ENCODE data around the gene MED26. TPM values are rescaled to one million over a fixed set of nuclear protein-coding genes. Genes with fewer than 3 reads are reported as not detected.
"Not testable (repeated sequence)": the region's sequence is repeated elsewhere in the genome, so short reads cannot be mapped to it uniquely, and the experiment has no call there.

Gene MED26
- total RNA-seq, 6 experiments from 2014 or later: 7.9 to 9.9 (median 8.8) TPM

DNA sequence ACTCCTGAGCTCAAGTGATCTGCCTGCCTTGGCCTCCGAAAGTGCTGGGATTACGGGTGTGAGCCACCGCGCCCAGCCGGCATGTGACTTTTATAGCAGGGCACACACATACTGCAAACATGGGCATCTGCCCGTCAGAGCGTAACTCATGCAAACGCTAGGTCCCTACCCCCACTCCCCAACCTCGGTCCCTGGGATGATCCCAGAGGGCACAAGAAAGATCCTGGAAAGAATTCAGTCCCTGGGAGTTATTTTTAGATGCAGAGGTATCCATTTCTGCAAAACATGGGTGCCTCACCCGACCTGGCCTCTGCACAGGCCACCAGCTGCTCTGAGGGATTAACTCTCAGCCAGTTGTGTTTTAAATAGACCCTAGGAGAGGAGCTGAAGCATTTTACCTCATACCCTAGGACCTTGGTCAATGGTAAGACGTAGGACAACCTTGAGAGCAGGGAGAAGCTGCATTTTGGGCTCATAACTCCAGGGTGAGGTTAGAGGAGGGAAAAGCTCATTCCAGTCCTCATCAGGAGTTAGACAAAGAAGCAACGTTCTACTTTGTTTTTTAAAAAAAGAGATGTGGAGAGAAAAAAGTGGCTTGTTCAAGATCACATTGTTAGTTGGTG is 43.8 kb upstream of the MED26 start:
- Mint-ChIP-seq H3K27ac (no peak overlapping the region), H3K9me3 (no peaks in the 10 kb centered on the region), H3K4me1 (ENCODE audit: low read depth) (no peaks in the 10 kb centered on the region), H3K4me3 (no peak overlapping the region), H3K36me3 (ENCODE audit: low read depth) (no peaks in the 10 kb centered on the region), H3K27me3 (ENCODE audit: insufficient read depth) (peaks cover 3% of the 10 kb centered on the region)
- TF ChIP-seq, protein P1, sequence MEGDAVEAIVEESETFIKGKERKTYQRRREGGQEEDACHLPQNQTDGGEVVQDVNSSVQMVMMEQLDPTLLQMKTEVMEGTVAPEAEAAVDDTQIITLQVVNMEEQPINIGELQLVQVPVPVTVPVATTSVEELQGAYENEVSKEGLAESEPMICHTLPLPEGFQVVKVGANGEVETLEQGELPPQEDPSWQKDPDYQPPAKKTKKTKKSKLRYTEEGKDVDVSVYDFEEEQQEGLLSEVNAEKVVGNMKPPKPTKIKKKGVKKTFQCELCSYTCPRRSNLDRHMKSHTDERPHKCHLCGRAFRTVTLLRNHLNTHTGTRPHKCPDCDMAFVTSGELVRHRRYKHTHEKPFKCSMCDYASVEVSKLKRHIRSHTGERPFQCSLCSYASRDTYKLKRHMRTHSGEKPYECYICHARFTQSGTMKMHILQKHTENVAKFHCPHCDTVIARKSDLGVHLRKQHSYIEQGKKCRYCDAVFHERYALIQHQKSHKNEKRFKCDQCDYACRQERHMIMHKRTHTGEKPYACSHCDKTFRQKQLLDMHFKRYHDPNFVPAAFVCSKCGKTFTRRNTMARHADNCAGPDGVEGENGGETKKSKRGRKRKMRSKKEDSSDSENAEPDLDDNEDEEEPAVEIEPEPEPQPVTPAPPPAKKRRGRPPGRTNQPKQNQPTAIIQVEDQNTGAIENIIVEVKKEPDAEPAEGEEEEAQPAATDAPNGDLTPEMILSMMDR (IDR thresholded peaks at IDR 0.05): no peak
- no peak for DNase-seq

DNA sequence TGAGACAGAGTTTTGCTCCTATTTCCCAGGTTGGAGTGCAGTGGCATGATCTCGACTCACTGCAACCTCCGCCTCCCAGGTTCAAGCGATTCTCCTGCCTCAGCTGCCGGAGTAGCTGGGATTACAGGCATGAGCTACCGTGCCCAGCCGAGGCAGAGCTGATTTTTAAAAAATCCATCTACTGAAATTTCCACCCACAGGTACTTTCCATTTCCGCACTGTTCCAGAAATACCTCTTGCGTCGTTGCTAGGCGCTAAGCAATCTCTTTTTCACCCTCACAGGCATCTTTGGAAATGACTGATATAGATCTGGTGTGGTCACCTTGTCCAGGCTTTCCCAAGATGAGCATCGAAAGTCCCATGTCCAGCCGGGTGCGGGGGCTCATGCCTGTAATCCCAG is 42.3 kb upstream of the MED26 start:
- no peaks in the 10 kb centered on the region for H3K9me3 Mint-ChIP-seq
- H3K36me3 Mint-ChIP-seq (ENCODE audit: low read depth): no peaks in the 10 kb centered on the region
- no peaks in the 10 kb centered on the region for H3K4me1 Mint-ChIP-seq (ENCODE audit: low read depth)
- no peak for DNase-seq
- TF ChIP-seq, protein P1 (IDR thresholded peaks at IDR 0.05): no peak
- no peak overlapping the region for H3K27ac Mint-ChIP-seq
- peaks cover 9% of the 10 kb centered on the region for H3K27me3 Mint-ChIP-seq (ENCODE audit: insufficient read depth)
- no peak overlapping the region for H3K4me3 Mint-ChIP-seq

DNA sequence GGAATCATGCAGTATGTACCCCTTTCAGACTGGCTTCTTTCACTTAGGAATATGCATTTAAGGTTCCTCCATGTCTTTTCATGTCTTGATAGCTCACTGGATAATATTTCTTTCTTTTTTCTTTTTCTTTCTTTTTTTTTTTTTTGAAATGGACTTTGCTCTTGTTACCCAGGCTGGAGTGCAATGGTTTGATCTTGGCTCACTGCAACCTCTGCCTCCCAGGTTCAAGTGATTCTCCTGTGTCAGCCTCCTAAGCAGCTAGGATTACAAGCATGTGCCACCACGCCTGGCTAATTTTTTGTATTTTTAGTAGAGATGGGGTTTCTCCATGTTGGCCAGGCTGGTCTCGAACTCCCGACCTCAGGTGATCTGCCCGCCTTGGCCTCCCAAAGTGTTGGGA is 40.7 kb upstream of the MED26 start:
- H3K27me3 Mint-ChIP-seq (ENCODE audit: insufficient read depth): peaks cover 11% of the 10 kb centered on the region
- not testable (repeated sequence) for H3K27ac Mint-ChIP-seq; H3K4me1 Mint-ChIP-seq (ENCODE audit: low read depth); H3K9me3 Mint-ChIP-seq; DNase-seq; H3K4me3 Mint-ChIP-seq; H3K36me3 Mint-ChIP-seq (ENCODE audit: low read depth)

DNA sequence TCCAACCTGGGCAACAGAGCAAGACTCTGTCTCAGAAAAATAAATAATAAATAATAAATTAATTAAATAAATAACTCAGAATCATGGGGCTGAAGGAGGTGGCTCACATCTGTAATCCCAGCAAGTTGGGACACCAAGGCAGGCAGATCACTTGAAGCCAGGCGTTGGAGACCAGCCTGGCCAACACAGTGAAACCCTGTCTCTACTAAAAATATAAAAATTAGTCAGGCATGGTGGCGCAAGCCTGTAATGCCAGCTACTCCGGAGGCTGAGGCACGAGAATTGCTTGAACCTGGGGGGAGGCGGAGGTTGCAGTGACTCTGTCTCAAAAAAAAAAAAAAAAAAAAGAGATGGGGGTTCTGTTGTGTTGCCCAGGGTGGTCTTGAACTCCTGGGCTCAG is 40.2 kb upstream of the MED26 start:
- peaks cover 12% of the 10 kb centered on the region for H3K27me3 Mint-ChIP-seq (ENCODE audit: insufficient read depth)
- H3K4me1 Mint-ChIP-seq (ENCODE audit: low read depth): no peaks in the 10 kb centered on the region
- TF ChIP-seq, protein P1 (IDR thresholded peaks at IDR 0.05): no peak
- no peak overlapping the region for H3K4me3 Mint-ChIP-seq
- no peak for DNase-seq
- H3K9me3 Mint-ChIP-seq: no peaks in the 10 kb centered on the region
- no peaks in the 10 kb centered on the region for H3K36me3 Mint-ChIP-seq (ENCODE audit: low read depth)
- H3K27ac Mint-ChIP-seq: no peak overlapping the region

DNA sequence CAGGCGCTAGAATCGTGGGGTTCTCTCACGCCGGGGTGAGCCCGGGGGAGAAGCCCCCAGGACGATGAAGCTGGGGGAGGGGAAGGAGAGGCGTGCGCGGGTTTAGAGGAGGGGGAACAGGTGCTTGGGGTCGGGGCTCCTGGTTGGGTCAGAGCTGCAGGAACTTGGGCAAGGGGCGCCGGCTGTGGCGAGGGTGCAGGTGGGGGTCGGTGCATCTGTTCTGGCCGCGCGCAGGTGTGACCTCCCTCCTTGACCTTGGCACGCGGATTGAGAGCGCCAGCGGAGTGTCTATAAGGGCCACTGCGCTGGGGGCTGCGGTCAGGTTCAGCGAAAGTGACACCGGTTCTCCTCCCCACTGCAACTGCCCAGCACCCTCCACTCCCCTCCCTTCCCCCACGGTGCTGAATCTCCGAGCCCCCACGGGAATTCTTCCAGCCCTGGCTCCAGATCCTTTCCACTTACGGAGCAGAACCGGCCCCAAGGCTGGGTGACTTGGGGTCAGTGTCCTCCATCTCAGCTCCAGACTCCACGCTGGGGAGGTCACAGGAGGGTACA is 33.6 kb upstream of the MED26 start:
- no peak for DNase-seq
- Mint-ChIP-seq H3K36me3 (ENCODE audit: low read depth) (peaks cover 14% of the 10 kb centered on the region), H3K27me3 (ENCODE audit: insufficient read depth) (peaks cover 14% of the 10 kb centered on the region), H3K9me3 (no peaks in the 10 kb centered on the region), H3K4me3 (peak overlapping the region; percentile 76), H3K27ac (peak overlapping the region; percentile 18; the same call in 1 of the 2 replicates), H3K4me1 (ENCODE audit: low read depth) (peaks cover 12% of the 10 kb centered on the region)
- TF ChIP-seq, protein P1 (IDR thresholded peaks at IDR 0.05): no peak

DNA sequence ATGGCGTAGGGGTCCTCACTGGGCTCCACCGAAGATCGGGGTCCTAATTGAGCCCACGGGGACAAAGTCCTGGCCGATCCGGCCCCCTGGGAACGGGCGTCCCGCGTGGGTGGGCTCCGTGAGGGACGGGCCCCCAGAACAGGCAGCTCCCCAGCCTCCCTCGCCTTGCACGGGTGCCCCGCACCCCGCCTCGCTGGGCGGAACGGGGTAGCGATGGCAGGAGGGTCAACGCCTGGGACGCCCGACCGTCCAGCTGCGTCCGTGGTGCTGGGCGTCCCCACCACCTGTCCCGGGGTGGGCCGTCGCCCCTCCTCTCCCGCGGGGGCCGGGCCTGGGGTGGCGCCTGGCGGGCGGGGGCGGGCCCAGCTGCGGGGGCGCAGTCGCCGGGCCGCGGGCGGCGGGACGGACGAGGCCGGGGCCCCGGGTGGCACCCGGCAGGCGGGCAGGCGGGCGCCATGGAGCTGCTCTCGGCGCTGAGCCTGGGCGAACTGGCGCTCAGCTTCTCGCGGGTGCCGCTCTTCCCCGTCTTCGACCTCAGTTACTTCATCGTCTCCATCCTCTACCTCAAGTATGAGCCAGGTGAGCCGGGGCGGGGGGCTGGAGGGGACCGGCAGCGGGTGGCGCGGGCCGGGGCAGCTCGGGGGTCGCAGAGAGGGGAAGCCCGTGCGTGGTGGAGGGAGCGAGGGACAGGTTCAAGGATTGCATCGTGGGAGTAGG is 32.9 kb upstream of the MED26 start, which contains the start of gene TMEM38A:
TMEM38A (plus strand) TSS at position 377 of the 717 bp plus-strand sequence; CDS start at position 456, 79 bp downstream.
- H3K27me3 Mint-ChIP-seq (ENCODE audit: insufficient read depth): peaks cover 14% of the 10 kb centered on the region
- H3K27ac Mint-ChIP-seq: peak within 1 kb of the TSS; percentile 99
- H3K36me3 Mint-ChIP-seq (ENCODE audit: low read depth): peaks cover 14% of the 10 kb centered on the region
- DNase-seq: no peak
- TF ChIP-seq, protein P1 (IDR thresholded peaks at IDR 0.05): no peak
- peaks cover 12% of the 10 kb centered on the region for H3K4me1 Mint-ChIP-seq (ENCODE audit: low read depth)
- H3K4me3 Mint-ChIP-seq: peak within 1 kb of the TSS; percentile 100
- no peaks in the 10 kb centered on the region for H3K9me3 Mint-ChIP-seq
